ENCODE results near the gene GPC6.

GPC6 gene

DNA sequence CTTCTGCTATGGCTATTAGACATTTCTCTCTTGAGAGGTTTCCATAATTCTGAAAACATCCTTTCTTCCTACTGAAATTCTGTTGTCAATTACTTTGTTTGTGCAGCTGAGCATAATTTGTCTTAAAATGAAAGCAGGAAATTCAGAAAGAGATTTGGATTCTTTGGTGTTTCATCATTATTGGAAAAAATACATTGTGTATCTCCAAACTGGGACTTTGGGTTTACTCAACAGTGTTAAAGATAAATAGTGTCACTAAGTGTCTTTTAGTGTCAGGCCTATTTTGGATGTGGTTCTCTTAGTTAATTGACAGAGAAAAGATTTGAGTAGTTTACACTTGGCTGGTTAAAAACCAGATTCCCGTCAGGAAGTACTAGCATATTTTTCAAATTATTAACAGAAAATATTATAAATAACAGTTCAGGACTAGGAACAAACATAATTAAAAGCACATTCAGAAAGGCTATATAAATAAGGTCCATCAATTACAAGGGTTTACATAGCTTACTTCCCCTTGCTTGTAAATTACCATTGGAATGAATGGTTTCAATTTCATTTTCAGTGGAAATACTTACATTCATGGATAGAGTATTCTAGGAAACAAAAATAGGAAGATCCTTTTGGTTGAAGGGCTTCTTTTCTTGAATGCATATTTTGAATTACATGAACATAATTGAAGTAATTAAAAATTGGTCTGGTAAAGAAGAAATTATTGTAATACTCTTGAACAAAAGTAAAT lies 483.1 kb downstream of the GPC6 start:
- DNase-seq (ENCODE audit: low read depth): peak; percentile 23
- TF ChIP-seq, protein P1, sequence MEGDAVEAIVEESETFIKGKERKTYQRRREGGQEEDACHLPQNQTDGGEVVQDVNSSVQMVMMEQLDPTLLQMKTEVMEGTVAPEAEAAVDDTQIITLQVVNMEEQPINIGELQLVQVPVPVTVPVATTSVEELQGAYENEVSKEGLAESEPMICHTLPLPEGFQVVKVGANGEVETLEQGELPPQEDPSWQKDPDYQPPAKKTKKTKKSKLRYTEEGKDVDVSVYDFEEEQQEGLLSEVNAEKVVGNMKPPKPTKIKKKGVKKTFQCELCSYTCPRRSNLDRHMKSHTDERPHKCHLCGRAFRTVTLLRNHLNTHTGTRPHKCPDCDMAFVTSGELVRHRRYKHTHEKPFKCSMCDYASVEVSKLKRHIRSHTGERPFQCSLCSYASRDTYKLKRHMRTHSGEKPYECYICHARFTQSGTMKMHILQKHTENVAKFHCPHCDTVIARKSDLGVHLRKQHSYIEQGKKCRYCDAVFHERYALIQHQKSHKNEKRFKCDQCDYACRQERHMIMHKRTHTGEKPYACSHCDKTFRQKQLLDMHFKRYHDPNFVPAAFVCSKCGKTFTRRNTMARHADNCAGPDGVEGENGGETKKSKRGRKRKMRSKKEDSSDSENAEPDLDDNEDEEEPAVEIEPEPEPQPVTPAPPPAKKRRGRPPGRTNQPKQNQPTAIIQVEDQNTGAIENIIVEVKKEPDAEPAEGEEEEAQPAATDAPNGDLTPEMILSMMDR (conservative IDR thresholded peaks at IDR 0.05; ENCODE audit: low read depth, low read length): no peak
- no peak overlapping the region for H3K4me3 ChIP-seq (ENCODE audit: low read depth, low read length)

DNA sequence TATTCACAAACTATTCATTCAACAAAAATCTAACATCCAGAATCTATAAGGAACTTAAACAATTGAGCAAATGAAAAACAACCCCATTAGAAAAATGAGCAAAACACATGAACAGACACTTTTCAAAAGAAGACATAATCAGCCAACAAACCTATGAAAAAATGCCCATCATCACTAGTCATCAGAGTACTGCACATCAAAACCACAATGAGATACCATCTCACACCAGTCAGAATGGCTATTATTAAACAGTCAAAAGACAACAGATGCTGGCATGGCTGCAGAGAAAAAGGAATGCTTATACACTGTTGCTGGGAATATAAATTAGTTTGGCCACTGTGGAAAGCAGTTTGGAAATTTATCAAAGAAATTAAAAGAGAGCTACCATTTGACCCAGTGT lies 487.6 kb downstream of the GPC6 start:
- no peak overlapping the region for H3K4me3 ChIP-seq (ENCODE audit: low read depth, low read length)
- TF ChIP-seq, protein P1 (conservative IDR thresholded peaks at IDR 0.05; ENCODE audit: low read depth, low read length): no peak
- no peak for DNase-seq (ENCODE audit: low read depth)

DNA sequence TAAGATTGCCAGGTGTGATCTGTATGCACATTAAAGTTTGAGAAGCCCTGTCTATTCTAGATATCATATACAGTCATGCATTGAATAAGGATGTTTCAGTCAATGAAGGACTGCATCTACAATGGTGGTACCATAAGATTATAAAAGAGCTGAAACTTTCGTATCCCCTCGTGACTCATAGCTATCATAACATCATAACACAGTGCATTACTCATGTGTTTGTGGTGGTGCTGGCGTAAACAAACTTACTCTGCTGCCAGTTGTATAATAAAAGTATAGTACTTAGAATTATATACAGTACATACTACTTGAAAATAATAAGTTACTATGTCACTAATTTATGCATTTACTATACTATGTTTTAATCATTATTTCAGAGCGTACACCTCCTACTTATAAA lies 489.3 kb downstream of the GPC6 start:
- H3K4me3 ChIP-seq (ENCODE audit: low read depth, low read length): no peak overlapping the region
- TF ChIP-seq, protein P1 (conservative IDR thresholded peaks at IDR 0.05; ENCODE audit: low read depth, low read length): no peak
- DNase-seq (ENCODE audit: low read depth): peak; percentile 48

DNA sequence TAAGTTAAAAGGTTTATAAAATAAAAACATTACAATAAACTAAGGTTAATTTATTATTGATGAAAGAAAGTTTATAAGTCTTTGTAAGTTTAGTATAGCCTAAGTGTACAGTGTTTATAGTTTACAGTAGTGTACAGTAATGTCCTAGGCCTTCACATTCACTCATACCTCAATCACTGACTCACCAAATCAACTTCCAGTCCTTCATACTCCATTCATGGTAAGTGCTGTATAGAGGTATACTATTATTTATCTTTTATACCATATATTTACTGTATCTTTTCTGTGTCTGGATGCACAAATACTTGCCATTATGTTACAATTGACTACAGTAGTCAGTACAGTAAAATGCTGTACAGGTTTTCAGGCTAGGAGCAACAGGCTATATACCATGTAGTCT lies 490.0 kb downstream of the GPC6 start:
- peak; percentile 35 for DNase-seq (ENCODE audit: low read depth)
- TF ChIP-seq, protein P1 (conservative IDR thresholded peaks at IDR 0.05; ENCODE audit: low read depth, low read length): no peak
- H3K4me3 ChIP-seq (ENCODE audit: low read depth, low read length): no peak overlapping the region

DNA sequence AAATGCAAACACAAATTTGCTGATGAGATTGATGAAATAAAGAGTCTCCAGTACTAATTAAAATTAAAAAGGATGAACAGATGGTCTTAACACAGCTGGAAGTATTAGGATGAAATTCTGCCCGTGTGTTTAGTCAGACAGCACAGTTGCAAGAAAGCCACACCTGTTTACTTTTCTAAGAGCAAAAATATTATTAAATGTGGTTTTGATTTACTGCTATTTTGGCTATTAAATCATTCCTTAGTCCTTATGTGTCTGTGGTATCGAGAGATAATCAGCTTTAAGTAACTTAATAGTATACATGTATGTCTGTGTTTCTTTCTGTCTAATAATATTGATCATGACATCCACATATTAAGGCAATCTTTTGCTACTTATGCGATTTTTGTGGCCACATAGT lies 494.9 kb downstream of the GPC6 start:
- no peak for DNase-seq (ENCODE audit: low read depth)
- TF ChIP-seq, protein P1 (conservative IDR thresholded peaks at IDR 0.05; ENCODE audit: low read depth, low read length): no peak
- no peak overlapping the region for H3K4me3 ChIP-seq (ENCODE audit: low read depth, low read length)

DNA sequence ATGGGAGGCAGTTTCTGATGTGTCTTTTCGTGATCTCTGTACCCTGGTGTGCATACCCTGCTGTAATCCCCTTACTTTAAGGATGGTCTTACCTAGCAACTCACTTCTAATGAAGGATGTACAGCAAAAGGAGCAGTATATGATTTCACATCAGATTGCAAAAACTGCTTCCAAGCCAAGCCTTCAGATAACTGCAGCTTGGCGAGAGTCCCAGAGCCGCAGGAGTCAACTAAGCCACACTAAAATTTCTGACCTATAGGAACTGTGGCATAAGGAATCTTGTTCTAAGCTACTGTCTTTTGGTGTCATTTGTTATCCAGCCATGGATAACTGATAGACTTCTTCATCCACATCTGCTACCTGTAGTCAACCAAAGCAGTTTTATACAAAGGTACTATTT lies 496.7 kb downstream of the GPC6 start:
- peak; percentile 58 for DNase-seq (ENCODE audit: low read depth)

More for the DNA sequence above, 496.7 kb downstream of the GPC6 start:
- TF ChIP-seq, protein P1 (conservative IDR thresholded peaks at IDR 0.05; ENCODE audit: low read depth, low read length): no peak
- no peak overlapping the region for H3K4me3 ChIP-seq (ENCODE audit: low read depth, low read length)

All from choroid plexus epithelial cell (primary cell).